MM.1S (cell line): ENCODE results near the gene CCBE1.

ENCODE experiments used
- EZH2phosphoT487 ChIP-seq: fragments of 300-600 bp; sonication (generic); IDR thresholded peaks from 2 replicates; pipeline ENCODE4 v1.6.1; 2018; ENCODE audit warnings: antibody characterized with exemption, low read length
- TF ChIP-seq, protein P1 (sequence below): fragments of 300-600 bp; sonication (generic); IDR thresholded peaks from 2 replicates; pipeline ENCODE4 v1.5.1; 2016; ENCODE audit warnings: antibody characterized with exemption, low read length, mixed read lengths

DNA sequence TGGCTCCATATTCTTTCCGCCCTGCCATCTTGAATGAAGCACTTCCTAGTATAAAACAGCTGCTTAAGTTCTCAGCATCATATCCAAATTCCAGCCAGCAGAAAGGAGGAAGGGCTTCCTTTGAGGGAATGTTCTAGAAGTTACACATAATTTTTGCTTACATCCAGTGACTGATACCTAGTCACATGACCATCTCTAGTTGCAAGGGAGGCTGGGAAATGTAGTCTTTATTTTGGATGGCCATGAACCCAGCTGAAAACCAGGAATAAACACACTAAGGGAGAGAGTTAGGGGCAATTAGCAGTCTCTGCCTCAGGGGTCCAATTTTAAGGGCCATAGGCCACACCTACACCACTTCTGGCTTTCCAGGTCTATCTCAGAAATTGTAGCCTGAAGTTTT lies 280.4 kb downstream of the CCBE1 start:
- TF ChIP-seq EZH2phosphoT487, result no peak
- TF ChIP-seq, protein P1, sequence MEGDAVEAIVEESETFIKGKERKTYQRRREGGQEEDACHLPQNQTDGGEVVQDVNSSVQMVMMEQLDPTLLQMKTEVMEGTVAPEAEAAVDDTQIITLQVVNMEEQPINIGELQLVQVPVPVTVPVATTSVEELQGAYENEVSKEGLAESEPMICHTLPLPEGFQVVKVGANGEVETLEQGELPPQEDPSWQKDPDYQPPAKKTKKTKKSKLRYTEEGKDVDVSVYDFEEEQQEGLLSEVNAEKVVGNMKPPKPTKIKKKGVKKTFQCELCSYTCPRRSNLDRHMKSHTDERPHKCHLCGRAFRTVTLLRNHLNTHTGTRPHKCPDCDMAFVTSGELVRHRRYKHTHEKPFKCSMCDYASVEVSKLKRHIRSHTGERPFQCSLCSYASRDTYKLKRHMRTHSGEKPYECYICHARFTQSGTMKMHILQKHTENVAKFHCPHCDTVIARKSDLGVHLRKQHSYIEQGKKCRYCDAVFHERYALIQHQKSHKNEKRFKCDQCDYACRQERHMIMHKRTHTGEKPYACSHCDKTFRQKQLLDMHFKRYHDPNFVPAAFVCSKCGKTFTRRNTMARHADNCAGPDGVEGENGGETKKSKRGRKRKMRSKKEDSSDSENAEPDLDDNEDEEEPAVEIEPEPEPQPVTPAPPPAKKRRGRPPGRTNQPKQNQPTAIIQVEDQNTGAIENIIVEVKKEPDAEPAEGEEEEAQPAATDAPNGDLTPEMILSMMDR, result no peak
